ENCODE data around the gene NPHP4.

The NPHP4 gene

DNA sequence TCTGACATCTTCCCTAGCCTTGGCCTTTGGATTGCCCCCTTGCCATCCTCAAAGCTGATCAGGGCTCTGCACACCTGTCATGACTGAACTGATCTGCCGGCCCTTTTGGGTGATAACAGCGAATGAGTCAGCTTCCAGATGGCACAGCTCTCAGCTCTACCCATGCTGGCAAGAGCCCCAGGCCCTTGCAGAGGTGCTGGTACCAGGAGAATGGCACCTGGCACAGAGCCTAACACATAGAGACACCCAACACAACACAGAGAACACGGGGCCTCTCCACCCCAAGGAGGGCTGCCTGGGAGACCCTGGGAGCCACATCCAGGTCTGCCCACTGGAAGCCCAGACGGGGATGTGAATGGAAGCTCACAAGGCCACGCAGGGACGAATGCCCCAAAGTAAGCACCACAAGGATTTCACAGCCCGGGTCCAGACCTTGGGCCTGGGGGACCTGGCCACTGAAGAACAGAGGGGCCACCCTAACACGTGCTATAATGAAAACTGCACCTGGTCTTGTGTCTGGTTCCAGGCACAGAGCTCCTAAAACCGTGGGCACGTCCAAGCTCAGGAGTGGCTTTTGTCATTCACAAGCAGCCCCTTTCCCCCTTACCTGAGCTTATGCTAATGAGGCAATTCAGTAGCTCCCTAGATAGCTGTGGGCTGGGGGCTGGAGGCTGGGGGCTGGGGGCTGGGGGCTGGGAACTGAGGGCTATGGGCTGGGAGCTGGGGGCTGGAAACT lies 160.5 kb downstream of the NPHP4 start:
- TF ChIP-seq JUND (IDR thresholded peaks at IDR 0.05; ENCODE audit: low read depth), result no peak
- in situ Hi-C loops (cut with HindIII; ENCODE audit: low pct_unique_long_range_greater_than_20kb, low sequenced_read_pairs), result no loop called here
- no peak for DNase-seq (ENCODE audit: low read depth in 1 of 2, low spot score in 1 of 2)

DNA sequence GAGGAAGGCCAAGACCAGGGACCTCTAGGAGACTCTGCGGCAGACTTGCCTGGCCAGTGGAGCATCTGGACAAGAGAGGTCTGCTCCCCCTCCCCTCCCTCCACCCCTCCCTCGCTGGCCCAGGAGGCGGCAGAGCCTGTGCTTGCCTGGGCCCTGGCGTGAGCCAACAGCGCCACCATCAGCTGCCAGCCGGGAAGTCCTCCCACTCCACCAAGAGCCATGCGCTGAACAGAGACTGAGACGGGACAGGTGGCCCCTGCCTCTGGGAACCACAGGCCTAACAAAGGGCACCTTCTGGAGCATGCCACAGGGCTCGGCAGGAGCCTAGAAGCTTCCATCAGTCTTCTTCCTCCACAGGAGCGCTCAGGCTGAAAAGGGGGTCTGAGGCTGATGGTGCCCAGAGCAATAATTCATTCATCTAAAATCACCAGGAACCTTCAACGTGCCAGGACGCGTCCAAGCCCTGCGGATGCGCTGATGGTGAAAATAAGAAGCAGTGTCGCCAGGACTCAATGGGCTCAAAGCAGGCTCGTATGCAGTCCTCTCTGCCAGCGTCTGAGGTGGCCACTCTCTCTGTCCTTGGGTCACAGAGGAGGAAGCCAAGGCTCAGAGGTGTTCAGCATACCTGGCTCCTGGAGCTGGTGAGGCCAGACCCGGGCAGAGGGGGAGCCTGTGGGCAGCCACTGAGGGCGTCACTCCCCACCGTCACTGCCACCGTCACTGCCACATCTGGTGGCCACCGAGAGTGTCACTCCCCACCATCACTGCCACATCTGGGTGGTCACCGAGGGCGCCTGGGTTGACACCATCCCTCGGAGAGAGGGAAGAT lies 161.2 kb downstream of the NPHP4 start:
- in situ Hi-C loops (cut with HindIII; ENCODE audit: low pct_unique_long_range_greater_than_20kb, low sequenced_read_pairs), result no loop called here
- TF ChIP-seq JUND (IDR thresholded peaks at IDR 0.05; ENCODE audit: low read depth), result no peak
- DNase-seq (ENCODE audit: low read depth in 1 of 2, low spot score in 1 of 2), result no peak

DNA sequence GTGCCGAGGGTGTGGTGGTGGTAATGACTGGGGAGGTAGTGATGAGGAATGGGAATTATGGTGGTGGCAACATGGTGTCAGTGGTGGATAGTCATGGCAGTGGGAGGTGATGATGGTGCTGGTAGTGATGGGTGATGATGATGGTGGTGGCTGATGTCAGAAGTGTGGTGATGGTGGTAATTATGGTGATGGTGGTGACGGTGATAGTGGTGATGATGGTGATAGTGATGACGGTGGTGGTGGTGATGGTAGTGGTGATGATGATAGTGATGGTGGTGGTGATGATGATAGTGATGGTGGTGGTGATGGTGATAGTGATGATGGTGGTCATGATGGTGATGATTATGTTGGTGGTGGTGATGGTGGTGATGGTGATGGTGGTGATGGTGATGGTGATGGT lies 162.8 kb downstream of the NPHP4 start:
- in situ Hi-C loops (cut with HindIII; ENCODE audit: low pct_unique_long_range_greater_than_20kb, low sequenced_read_pairs), result no loop called here
- no peak for TF ChIP-seq JUND (IDR thresholded peaks at IDR 0.05; ENCODE audit: low read depth)

DNA sequence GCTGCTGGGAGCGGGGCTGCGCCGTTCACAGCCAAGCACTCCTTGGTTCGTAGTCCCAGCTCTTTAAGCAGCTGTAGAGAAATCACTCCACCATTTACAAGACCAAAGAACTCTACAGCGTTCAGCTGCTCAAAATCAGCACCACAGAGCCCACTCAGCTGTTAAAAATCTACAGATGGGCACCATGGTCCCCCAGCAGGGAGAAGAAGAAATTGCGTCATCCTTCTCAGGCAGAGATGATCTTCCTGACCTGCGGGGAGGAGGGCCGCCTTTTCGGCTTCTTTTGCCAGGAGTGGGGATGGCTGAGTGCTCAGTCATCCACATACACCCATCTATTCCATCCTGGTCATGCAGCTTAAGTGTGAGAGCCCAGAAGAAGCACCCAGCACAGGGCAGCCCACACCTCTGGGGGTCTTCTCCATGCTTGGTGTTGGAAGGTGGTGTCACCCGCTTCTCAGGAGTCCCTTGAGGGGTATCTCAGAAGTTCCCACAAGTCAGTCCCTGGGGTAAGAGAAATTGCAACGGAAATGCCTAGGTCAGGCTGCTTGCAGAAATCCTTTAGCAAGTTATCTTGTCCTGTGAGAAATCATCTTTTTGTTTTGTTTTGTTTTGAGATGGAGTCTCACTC lies 163.8 kb downstream of the NPHP4 start:
- no peak for DNase-seq (ENCODE audit: low read depth in 1 of 2, low spot score in 1 of 2)
- in situ Hi-C loops (cut with HindIII; ENCODE audit: low pct_unique_long_range_greater_than_20kb, low sequenced_read_pairs), result no loop called here
- TF ChIP-seq JUND (IDR thresholded peaks at IDR 0.05; ENCODE audit: low read depth), result no peak

More for the DNA sequence above, 162.8 kb downstream of the NPHP4 start:
- no peak for DNase-seq (ENCODE audit: low read depth in 1 of 2, low spot score in 1 of 2)

DNA sequence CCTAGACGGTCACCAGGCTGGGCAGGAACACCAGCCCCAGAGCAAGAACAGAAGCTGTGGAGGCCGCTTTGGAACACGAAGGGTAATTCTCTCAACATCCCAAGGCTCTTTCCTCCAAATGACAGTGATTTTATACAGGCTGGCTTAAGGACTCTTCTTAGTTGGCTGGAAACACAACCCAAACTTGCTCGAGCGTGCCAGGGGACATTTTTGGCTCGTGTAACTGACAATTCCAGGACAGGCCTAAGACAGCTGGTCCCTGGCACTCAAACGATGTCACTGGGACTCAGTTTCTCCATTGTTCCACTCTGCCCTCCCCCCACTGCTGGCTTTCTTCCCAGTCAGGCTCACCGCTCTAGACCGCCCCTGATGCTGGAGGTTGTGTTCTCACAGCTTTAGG lies 164.7 kb downstream of the NPHP4 start:
- no peak for DNase-seq (ENCODE audit: low read depth in 1 of 2, low spot score in 1 of 2)
- no peak for TF ChIP-seq JUND (IDR thresholded peaks at IDR 0.05; ENCODE audit: low read depth)

DNA sequence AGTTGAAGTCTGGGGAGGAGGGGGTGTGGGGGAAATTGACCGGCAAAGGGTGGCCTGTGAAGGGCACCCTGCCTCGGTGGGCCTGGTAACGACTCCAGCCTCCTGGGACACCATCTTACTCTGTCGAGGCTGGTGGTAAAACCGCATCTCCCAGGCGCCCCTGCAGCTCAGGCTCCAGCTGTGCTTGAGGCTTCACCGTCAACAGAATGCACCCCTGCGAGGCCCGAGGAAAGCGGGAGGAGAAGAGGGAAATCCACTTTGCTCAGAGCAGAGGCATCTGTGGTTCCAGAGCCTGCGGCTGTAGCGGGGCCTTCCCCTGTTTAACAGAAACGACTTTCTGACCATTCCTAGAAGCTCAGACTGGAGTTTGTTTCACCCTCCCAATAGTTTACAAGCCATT lies 165.6 kb downstream of the NPHP4 start:
- in situ Hi-C loops (cut with HindIII; ENCODE audit: low pct_unique_long_range_greater_than_20kb, low sequenced_read_pairs), result no loop called here

More for the DNA sequence above, 164.7 kb downstream of the NPHP4 start:
- in situ Hi-C loops (cut with HindIII; ENCODE audit: low pct_unique_long_range_greater_than_20kb, low sequenced_read_pairs), result no loop called here

DNA sequence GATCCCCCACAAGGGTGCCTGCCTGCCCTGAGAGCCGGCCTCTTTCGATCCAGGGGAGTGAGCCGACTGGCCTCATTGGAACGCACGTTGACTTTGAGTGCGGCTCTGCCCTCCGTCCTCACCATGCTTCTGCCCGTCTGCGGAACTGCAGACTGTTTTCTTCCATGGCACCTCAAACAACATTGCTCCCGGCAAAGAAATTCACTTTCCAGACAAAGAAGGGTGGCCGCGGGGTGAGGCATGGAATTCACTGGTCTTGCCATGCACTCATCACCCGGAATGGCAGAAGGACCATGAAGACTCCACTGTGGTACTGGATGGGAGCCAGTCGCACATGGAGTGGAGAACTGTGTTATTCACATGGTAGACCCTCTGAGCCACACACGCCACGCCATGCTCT lies 169.5 kb downstream of the NPHP4 start:
- no peak for TF ChIP-seq JUND (IDR thresholded peaks at IDR 0.05; ENCODE audit: low read depth)
- in situ Hi-C loops (cut with HindIII; ENCODE audit: low pct_unique_long_range_greater_than_20kb, low sequenced_read_pairs), result no loop called here
- DNase-seq (ENCODE audit: low read depth in 1 of 2, low spot score in 1 of 2), result no peak

More for the DNA sequence above, 165.6 kb downstream of the NPHP4 start:
- TF ChIP-seq JUND (IDR thresholded peaks at IDR 0.05; ENCODE audit: low read depth), result no peak
- no peak for DNase-seq (ENCODE audit: low read depth in 1 of 2, low spot score in 1 of 2)

DNA sequence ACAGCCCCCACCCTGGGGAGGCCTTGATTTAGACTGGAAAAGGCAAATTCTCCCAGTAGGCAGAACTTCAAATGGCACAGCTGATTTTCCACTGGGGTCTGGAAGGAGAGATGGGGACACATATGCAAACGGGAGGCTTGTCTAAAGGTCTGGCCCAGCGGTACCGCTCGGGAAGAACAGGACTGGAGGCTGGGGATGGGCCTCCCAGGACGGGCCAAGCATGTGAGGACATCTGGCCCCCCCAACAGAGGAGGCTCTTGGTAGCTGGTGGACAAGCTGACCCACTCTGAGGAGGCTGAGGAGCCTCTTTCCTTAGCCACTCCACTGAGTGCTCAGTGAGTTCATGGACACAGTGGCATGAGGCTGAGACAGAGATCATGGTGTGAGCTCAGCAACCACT lies 170.0 kb downstream of the NPHP4 start:
- no peak for TF ChIP-seq JUND (IDR thresholded peaks at IDR 0.05; ENCODE audit: low read depth)
- DNase-seq (ENCODE audit: low read depth in 1 of 2, low spot score in 1 of 2), result no peak
- in situ Hi-C loops (cut with HindIII; ENCODE audit: low pct_unique_long_range_greater_than_20kb, low sequenced_read_pairs), result no loop called here

DNA sequence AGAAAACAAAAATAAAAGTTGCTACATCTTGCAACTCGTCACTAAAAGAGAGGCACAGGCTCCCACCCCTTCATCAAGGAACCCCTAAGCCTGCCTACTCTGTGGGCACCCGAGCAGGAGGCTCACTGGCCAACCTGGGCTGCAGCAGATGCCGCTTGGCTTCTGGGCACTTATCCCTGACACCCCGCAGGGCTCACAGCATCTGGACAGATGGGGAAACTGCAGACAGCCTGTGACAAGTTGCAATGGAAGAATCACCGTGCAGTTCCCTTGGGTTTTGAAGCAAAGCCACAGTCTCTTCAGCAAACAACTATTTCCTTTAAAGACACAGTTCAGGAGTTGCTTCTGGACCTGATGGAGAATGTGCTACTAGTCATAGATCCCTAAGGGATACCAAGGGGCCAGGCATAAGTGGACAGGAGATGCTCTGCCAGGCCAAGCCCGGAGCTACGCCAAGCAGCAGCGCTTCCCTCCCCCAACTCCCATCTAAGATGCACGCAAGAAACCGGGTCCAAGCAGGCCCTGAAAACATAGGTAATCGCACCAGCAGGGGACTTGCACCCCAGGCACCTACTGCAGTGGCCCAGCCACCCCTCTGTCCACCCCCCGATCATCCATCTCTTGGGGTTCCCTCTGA lies 170.6 kb downstream of the NPHP4 start:
- DNase-seq (ENCODE audit: low read depth in 1 of 2, low spot score in 1 of 2), result no peak
- in situ Hi-C loops (cut with HindIII; ENCODE audit: low pct_unique_long_range_greater_than_20kb, low sequenced_read_pairs), result no loop called here
- no peak for TF ChIP-seq JUND (IDR thresholded peaks at IDR 0.05; ENCODE audit: low read depth)

DNA sequence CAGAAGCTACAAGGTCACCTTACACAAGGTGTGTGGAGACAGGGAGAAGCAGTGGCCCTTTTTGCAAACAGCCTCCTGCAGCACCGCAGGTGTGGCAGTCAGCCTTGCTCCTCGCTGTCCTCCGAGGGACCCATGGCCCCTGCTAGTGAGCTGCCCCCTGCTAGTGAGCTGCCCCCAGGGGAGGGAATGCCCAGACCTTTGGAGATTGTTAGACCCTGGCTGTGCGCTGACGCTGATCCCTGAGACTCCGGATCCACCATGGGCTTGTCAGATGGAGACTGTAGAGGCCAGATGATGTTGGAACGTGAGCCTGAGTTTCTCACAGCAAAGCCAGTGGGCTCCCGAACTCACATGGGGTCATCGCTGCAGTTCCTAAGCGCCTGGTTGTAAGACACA lies 172.2 kb downstream of the NPHP4 start:
- in situ Hi-C loops (cut with HindIII; ENCODE audit: low pct_unique_long_range_greater_than_20kb, low sequenced_read_pairs), result no loop called here
- DNase-seq (ENCODE audit: low read depth in 1 of 2, low spot score in 1 of 2), result no peak
- no peak for TF ChIP-seq JUND (IDR thresholded peaks at IDR 0.05; ENCODE audit: low read depth)

DNA sequence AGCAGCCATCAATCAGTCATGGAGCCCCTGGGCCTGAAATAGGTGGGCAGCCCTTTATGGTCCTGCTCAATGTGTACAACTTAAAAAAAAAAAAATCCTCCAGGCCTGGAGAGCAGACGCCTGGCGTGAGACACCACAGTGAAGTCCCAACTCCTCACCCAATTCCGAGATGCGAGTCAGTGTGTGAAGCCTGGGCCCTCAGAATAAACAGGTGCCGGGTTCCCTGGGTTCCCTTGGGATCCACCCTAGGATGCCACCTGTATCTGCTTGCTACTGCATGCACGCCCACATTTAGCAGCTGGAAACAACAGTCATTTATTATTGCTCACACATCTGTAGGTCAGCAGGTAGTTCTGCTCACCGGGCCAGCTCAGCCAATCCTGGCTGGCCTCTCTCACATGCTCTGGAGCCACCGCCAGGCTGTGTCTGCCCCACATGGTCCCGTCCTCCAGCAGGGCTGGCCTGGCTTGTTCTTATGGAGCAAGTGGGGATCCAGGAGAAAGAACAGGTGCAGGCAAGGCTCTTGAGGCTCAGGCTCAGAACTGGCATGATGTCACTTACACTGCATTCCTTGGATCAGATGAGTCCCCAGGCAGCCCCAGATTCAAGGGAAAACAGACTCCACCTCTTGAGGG lies 172.7 kb downstream of the NPHP4 start:
- in situ Hi-C loops (cut with HindIII; ENCODE audit: low pct_unique_long_range_greater_than_20kb, low sequenced_read_pairs), result no loop called here
- no peak for DNase-seq (ENCODE audit: low read depth in 1 of 2, low spot score in 1 of 2)
- no peak for TF ChIP-seq JUND (IDR thresholded peaks at IDR 0.05; ENCODE audit: low read depth)

DNA sequence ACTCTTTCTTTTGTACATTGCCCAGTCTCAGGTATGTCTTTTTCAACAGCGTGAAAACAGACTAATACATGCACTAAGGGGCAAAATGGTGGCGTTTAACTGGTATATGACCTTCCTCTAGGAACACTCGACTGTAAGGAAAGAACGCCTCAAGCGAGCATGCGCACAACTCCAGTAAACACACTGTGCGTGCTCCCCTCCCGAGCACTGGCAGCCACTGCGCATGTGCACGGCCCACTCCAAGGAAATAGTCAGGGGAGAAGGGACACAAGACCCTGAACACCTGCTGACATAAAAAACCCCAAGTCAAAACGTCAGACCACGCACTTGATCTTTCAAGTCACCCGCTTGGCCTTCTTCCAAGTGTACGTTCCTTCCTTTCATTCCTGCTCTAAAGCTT lies 173.5 kb downstream of the NPHP4 start:
- no peak for TF ChIP-seq JUND (IDR thresholded peaks at IDR 0.05; ENCODE audit: low read depth)
- no peak for DNase-seq (ENCODE audit: low read depth in 1 of 2, low spot score in 1 of 2)
- in situ Hi-C loops (cut with HindIII; ENCODE audit: low pct_unique_long_range_greater_than_20kb, low sequenced_read_pairs), result no loop called here

Data from T47D (cell line).